CD4-positive, CD25-positive, alpha-beta regulatory T cell (primary cell): ENCODE results near the gene KCND3. TPM values are rescaled to one million over a fixed set of nuclear protein-coding genes. Genes with fewer than 3 reads are reported as not detected.

Experiments
- ATAC-seq, 2 donors: fragments of 150-1000 bp; cut with Tn5 transposase; one replicate each; pipeline ENCODE4 v1.10.0; 2021; ENCODE audit warnings: low read depth in 2 of 2, moderate number of reproducible peaks in 2 of 2, moderate library complexity in 1 of 2
- DNase-seq, 3 donors: peaks; one replicate each; pipeline versions ENCODE4 v3.0.0 to v3.0.0-alpha.2; 2012 to 2022; ENCODE audit warnings: mixed read lengths in 1 of 3
- H3K27ac ChIP-seq: one replicate; pipeline ENCODE4 v1.7.0; 2013; ENCODE audit warnings: mild to moderate bottlenecking, low read length; ENCODE audit not compliant: insufficient read depth, poor library complexity, severe bottlenecking
- H3K27me3 ChIP-seq: one replicate; pipeline ENCODE4 v1.7.0; 2013; ENCODE audit warnings: low read length; ENCODE audit not compliant: control insufficient read depth, insufficient read depth
- H3K36me3 ChIP-seq: one replicate; pipeline ENCODE4 v1.7.0; 2013; ENCODE audit warnings: mild to moderate bottlenecking, low read length, moderate library complexity; ENCODE audit not compliant: control insufficient read depth, insufficient read depth
- H3K4me1 ChIP-seq: 2 replicates; pipeline ENCODE4 v1.7.0; 2013; ENCODE audit warnings: mild to moderate bottlenecking, low read length; ENCODE audit not compliant: insufficient read depth, control insufficient read depth, poor library complexity, severe bottlenecking
- H3K4me3 ChIP-seq: one replicate; pipeline ENCODE4 v1.7.0; 2013; ENCODE audit warnings: low read depth, mild to moderate bottlenecking, low read length, moderate library complexity
- H3K9me3 ChIP-seq, 2 experiments: 1 replicate in 1 of 2; 2 replicates in 1 of 2; pipeline ENCODE4 v1.7.0; 2013; ENCODE audit warnings: low read length in 2 of 2, mild to moderate bottlenecking in 1 of 2, moderate library complexity in 1 of 2; ENCODE audit not compliant: control insufficient read depth in 2 of 2
- H3K27ac Mint-ChIP-seq, 3 donors: one replicate each; pipeline ENCODE4 v1.8.0; 2020 to 2022; ENCODE audit warnings: mild to moderate bottlenecking in 3 of 3, mixed read lengths in 3 of 3, moderate library complexity in 2 of 3
- H3K27me3 Mint-ChIP-seq: one replicate; pipeline ENCODE4 v1.8.0; 2022; ENCODE audit warnings: mild to moderate bottlenecking, mixed read lengths
- H3K36me3 Mint-ChIP-seq: one replicate; pipeline ENCODE4 v1.8.0; 2020; ENCODE audit warnings: mixed read lengths
- H3K4me1 Mint-ChIP-seq, 4 donors: one replicate each; pipeline ENCODE4 v1.8.0; 2020 to 2022; ENCODE audit warnings: mixed read lengths in 4 of 4, mild to moderate bottlenecking in 1 of 4
- H3K4me3 Mint-ChIP-seq, 4 donors: one replicate each; pipeline ENCODE4 v1.8.0; 2020 to 2022; ENCODE audit warnings: mild to moderate bottlenecking in 4 of 4, mixed read lengths in 4 of 4, moderate library complexity in 3 of 4
- H3K9me3 Mint-ChIP-seq, 7 donors: one replicate each; pipeline ENCODE4 v1.8.0; 2020 to 2022; ENCODE audit warnings: mixed read lengths in 7 of 7, mild to moderate bottlenecking in 3 of 7, moderate library complexity in 2 of 7
- polyA plus RNA-seq, 4 donors: library from polyadenylated mRNA; unstranded; fragments of 300-500 nt; fragmentation: Illumina TruSeq; gene quantifications; one replicate each; pipeline ENCODE4 v1.2.3, GENCODE V29; 2021
- total RNA-seq: library from RNA; stranded (reverse); gene quantifications from one replicate; pipeline ENCODE4 v1.2.3, GENCODE V29; 2022

Gene KCND3
- total and polyA plus RNA-seq, 5 donors from 2014 or later: 0.02 to 0.10 (median 0.07) TPM; not detected in 2

DNA sequence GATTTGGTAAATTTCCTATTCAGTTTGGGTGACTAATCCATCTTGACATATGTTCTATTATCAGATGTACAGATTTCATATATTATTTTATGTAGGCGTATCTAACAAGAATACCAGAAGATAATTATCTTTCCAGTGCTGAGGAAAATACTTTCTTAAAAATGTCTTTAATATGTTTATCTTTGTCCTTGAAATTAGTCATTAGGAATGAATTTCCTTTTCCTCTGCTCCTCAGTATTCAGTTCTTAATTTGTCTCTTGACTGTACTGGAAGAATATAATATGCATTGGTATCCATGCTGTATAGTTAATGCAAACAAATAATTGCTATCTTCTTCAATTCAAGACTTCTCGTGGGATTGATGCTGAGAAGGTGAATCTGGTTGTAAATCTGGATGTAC, 227.1 kb downstream of the KCND3 start:
- DNase-seq (no peak), ATAC-seq (no peak)
- H3K27ac ChIP-seq: no peak overlapping the region
- Mint-ChIP-seq H3K36me3 (peaks cover 63% of the 10 kb centered on the region), H3K27me3 (no peaks in the 10 kb centered on the region), H3K27ac (no peak overlapping the region), H3K4me3 (peak overlapping the region in 1 of 4 donors; percentile 38), H3K4me1 (peaks cover 15 to 30% (median 25%) of the 10 kb centered on the region in 4 donors), H3K9me3 (no peaks in the 10 kb centered on the region)
- no peak overlapping the region for H3K4me3 ChIP-seq
- H3K4me1 ChIP-seq: peaks cover 7% of the 10 kb centered on the region
- no peaks in the 10 kb centered on the region for H3K9me3 ChIP-seq
- H3K27me3 ChIP-seq: no peaks in the 10 kb centered on the region
- peaks cover 84% of the 10 kb centered on the region for H3K36me3 ChIP-seq

GRCh38 chr1:111761717-111762116, 227.8 kb downstream of the KCND3 start:
- no peaks in the 10 kb centered on the region for H3K9me3 Mint-ChIP-seq
- H3K9me3 ChIP-seq: no peaks in the 10 kb centered on the region
- ATAC-seq (no peak), DNase-seq (no peak)
- H3K27ac Mint-ChIP-seq: no peak overlapping the region
- peaks cover 13% of the 10 kb centered on the region for H3K4me1 ChIP-seq
- H3K4me3 ChIP-seq: no peak overlapping the region
- peaks cover 63% of the 10 kb centered on the region for H3K36me3 Mint-ChIP-seq
- no peak overlapping the region for H3K27ac ChIP-seq
- H3K4me1 Mint-ChIP-seq: peaks cover 17 to 37% (median 28%) of the 10 kb centered on the region in 4 donors
- peaks cover 78% of the 10 kb centered on the region for H3K36me3 ChIP-seq
- H3K27me3 ChIP-seq: no peaks in the 10 kb centered on the region
- H3K4me3 Mint-ChIP-seq: peak overlapping the region in 2 of 4 donors; percentile 38 to 51
- no peaks in the 10 kb centered on the region for H3K27me3 Mint-ChIP-seq

DNA sequence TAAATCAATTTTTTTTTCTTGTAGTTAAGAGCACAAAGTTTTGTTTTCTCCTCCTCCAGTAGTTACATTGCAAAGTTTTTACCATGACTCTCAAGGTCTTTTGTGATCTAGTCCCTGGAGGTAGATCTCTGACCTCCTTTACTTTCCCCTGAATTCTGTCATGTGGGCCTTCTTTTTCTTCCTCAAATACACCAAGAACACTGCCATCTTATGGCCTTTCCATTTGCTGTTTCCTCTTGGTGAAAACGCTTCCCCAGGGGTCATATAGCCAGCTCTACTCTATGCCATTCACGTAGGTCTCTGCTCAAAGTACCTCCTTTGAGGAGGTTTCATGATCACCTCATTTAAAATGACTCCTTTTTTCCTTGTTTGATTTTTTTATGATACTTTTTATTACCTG, 231.1 kb downstream of the KCND3 start:
- no peak overlapping the region for H3K27ac ChIP-seq
- H3K27me3 Mint-ChIP-seq: peaks cover 4% of the 10 kb centered on the region
- no peak for DNase-seq
- H3K27ac Mint-ChIP-seq: peak overlapping the region in 2 of 3 donors; percentile 69 to 76
- H3K9me3 Mint-ChIP-seq: no peaks in the 10 kb centered on the region
- H3K36me3 ChIP-seq: peaks cover 46% of the 10 kb centered on the region
- no peak for ATAC-seq
- H3K4me3 Mint-ChIP-seq: peak overlapping the region; percentile 56 to 88 (median 72)
- H3K9me3 ChIP-seq: no peaks in the 10 kb centered on the region
- peaks cover 24 to 60% (median 45%) of the 10 kb centered on the region in 4 donors for H3K4me1 Mint-ChIP-seq
- no peak overlapping the region for H3K4me3 ChIP-seq
- H3K4me1 ChIP-seq: peaks cover 29% of the 10 kb centered on the region
- no peaks in the 10 kb centered on the region for H3K27me3 ChIP-seq
- H3K36me3 Mint-ChIP-seq: peaks cover 39% of the 10 kb centered on the region

- Mint-ChIP-seq H3K36me3 (peaks cover 21% of the 10 kb centered on the region), H3K27ac (peak overlapping the region in 2 of 3 donors; percentile 85 to 99), H3K4me3 (peak overlapping the region; percentile 88 to 100 (median 99)), H3K27me3 (peaks cover 4% of the 10 kb centered on the region), H3K4me1 (peaks cover 21 to 62% (median 40%) of the 10 kb centered on the region in 4 donors), H3K9me3 (no peaks in the 10 kb centered on the region)
- H3K9me3 ChIP-seq: no peaks in the 10 kb centered on the region
- peaks cover 29% of the 10 kb centered on the region for H3K4me1 ChIP-seq
- peak overlapping the region; percentile 96 for H3K4me3 ChIP-seq
- peak overlapping the region; percentile 95 for H3K27ac ChIP-seq
- H3K36me3 ChIP-seq: peaks cover 25% of the 10 kb centered on the region
- no peak for DNase-seq
- no peaks in the 10 kb centered on the region for H3K27me3 ChIP-seq
- peak; percentile 2 to 7 for ATAC-seq
These were observed 233.3 kb downstream of the KCND3 start for GRCh38 chr1:111756124-111756513.

DNA sequence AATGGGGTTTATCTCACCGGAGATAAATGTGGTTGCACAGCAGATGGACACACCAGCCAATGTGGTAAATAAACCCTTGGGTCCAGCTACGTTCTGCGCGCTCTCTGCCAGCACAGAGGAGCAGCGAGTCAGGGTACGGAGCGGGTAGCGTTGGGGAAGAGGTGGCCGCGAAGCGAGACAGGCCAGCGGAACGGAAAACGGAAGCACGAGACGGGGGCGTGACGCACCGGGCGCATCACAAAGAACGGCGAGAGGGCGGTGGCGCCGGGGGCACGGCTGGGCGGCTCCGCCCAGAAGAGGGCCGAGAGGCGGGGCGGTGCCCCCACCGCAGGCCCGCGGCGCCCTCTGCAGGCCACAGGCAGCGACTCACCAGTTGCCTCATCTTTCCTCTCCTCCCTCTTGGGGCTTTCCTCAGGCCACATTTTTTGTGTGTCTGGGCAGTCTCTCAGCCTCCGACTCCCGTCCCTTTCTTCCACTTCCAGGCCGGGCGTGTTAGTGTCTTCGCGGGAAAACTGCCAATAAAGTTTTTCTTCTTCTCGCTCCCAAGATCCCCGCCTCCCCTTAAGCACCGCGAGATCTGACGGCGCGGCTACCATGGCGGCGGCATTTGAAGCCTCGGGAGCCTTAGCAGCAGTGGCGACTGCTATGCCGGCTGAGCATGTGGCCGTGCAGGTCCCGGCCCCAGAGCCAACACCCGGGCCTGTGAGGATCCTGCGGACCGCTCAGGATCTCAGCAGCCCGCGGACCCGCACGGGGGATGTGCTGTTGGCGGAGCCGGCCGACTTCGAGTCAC, 233.9 kb downstream of the KCND3 start, which contains the start of gene DDX20:
Gene DDX20, plus strand, starts transcription at position 571 of the 793 bp plus-strand sequence. Its CDS starts 24 bp downstream, at position 595.
- DNase-seq (peak; percentile 92 to 96 (median 95)), ATAC-seq (peak; percentile 89 to 92)
- Histone ChIP-seq H3K4me1 (peaks cover 29% of the 10 kb centered on the region), H3K4me3 (peak within 1 kb of the TSS; percentile 96), H3K27ac (peak within 1 kb of the TSS; percentile 95), H3K9me3 (no peaks in the 10 kb centered on the region), H3K36me3 (peaks cover 19% of the 10 kb centered on the region), H3K27me3 (no peaks in the 10 kb centered on the region)
- Mint-ChIP-seq H3K27me3 (peaks cover 4% of the 10 kb centered on the region), H3K27ac (peak within 1 kb of the TSS; percentile 99 to 100 (median 99)), H3K4me1 (peaks cover 18 to 58% (median 35%) of the 10 kb centered on the region in 4 donors), H3K4me3 (peak within 1 kb of the TSS; percentile 88 to 100 (median 99)), H3K9me3 (no peaks in the 10 kb centered on the region), H3K36me3 (peaks cover 16% of the 10 kb centered on the region)

DNA sequence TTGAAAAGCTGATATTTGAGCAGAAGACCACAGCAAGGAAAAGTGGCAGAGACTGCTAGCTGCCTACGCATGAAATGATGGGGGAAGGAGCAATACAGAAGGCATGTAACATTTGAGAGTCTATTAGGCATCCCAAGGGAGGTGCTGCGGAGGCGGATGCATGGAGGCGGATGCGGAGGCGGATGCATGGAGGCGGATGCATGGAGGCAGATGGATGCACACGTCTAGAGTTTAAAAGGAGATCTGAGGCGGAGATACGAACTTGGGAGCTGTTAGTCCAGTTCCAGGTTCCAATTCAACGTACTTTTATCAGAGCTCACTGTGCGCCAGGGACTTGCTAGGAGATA, 234.5 kb downstream of the KCND3 start:
- no peaks in the 10 kb centered on the region for H3K9me3 ChIP-seq
- ATAC-seq (no peak), DNase-seq (peak in 2 of 3 donors; percentile 27 to 71)
- H3K36me3 ChIP-seq: peaks cover 14% of the 10 kb centered on the region
- peaks cover 29% of the 10 kb centered on the region for H3K4me1 ChIP-seq
- Mint-ChIP-seq H3K4me1 (peaks cover 16 to 54% (median 34%) of the 10 kb centered on the region in 4 donors), H3K27ac (peak overlapping the region; percentile 99 to 100 (median 99)), H3K9me3 (no peaks in the 10 kb centered on the region), H3K36me3 (peaks cover 11% of the 10 kb centered on the region), H3K27me3 (peaks cover 4% of the 10 kb centered on the region), H3K4me3 (peak overlapping the region; percentile 88 to 100 (median 99))
- H3K27me3 ChIP-seq: no peaks in the 10 kb centered on the region
- peak overlapping the region; percentile 95 for H3K27ac ChIP-seq
- H3K4me3 ChIP-seq: peak overlapping the region; percentile 94

- Mint-ChIP-seq H3K36me3 (no peaks in the 10 kb centered on the region), H3K9me3 (no peaks in the 10 kb centered on the region), H3K27ac (peak overlapping the region in 2 of 3 donors; percentile 37 to 47), H3K4me1 (peaks cover 11 to 39% (median 21%) of the 10 kb centered on the region in 4 donors), H3K27me3 (peaks cover 4% of the 10 kb centered on the region), H3K4me3 (no peak overlapping the region)
- no peaks in the 10 kb centered on the region for H3K9me3 ChIP-seq
- no peaks in the 10 kb centered on the region for H3K36me3 ChIP-seq
- no peak overlapping the region for H3K4me3 ChIP-seq
- peaks cover 19% of the 10 kb centered on the region for H3K4me1 ChIP-seq
- peak in 1 of 3 donors; percentile 11 for DNase-seq
- no peak for ATAC-seq
- no peak overlapping the region for H3K27ac ChIP-seq
- no peaks in the 10 kb centered on the region for H3K27me3 ChIP-seq
These were observed 237.4 kb downstream of the KCND3 start for GRCh38 chr1:111751906-111752575.
